ENCODE data around the gene CLEC18A.

The CLEC18A gene

GRCh38 chr16:69917739-69918138 is 33.4 kb upstream of the CLEC18A start:
- Histone ChIP-seq H3K79me2 (no peaks in the 10 kb centered on the region), H3K4me2 (ENCODE audit: low read length) (no peak overlapping the region), H3K27me3 (ENCODE audit: control insufficient read depth, insufficient read depth, low read length) (no peaks in the 10 kb centered on the region), H3K9me3 (ENCODE audit: control insufficient read depth, low read length) (no peaks in the 10 kb centered on the region), H3K4me1 (no peaks in the 10 kb centered on the region), H3K36me3 (ENCODE audit: control insufficient read depth, insufficient read depth, low read length) (no peaks in the 10 kb centered on the region), H2AFZ (no peak overlapping the region), H3K4me3 (ENCODE audit: low read depth, low read length) (no peak overlapping the region), H3K27ac (no peak overlapping the region), H3K9ac (no peak overlapping the region)
- TF ChIP-seq CTCF (IDR thresholded peaks at IDR 0.05), result no peak

GRCh38 chr16:69918241-69918640 is 32.9 kb upstream of the CLEC18A start:
- Histone ChIP-seq H3K9me3 (ENCODE audit: control insufficient read depth, low read length) (no peaks in the 10 kb centered on the region), H3K27me3 (ENCODE audit: control insufficient read depth, insufficient read depth, low read length) (no peaks in the 10 kb centered on the region), H3K4me2 (ENCODE audit: low read length) (no peak overlapping the region), H3K4me1 (no peaks in the 10 kb centered on the region), H2AFZ (no peak overlapping the region), H3K79me2 (no peaks in the 10 kb centered on the region), H3K9ac (no peak overlapping the region), H3K4me3 (ENCODE audit: low read depth, low read length) (no peak overlapping the region), H3K36me3 (ENCODE audit: control insufficient read depth, insufficient read depth, low read length) (no peaks in the 10 kb centered on the region), H3K27ac (no peak overlapping the region)
- TF ChIP-seq CTCF (IDR thresholded peaks at IDR 0.05), result no peak

GRCh38 chr16:69921127-69921526 is 30.0 kb upstream of the CLEC18A start:
- Histone ChIP-seq H3K4me2 (ENCODE audit: low read length) (no peak overlapping the region), H3K36me3 (ENCODE audit: control insufficient read depth, insufficient read depth, low read length) (no peaks in the 10 kb centered on the region), H3K27ac (no peak overlapping the region)

GRCh38 chr16:69922200-69922599 is 28.9 kb upstream of the CLEC18A start:
- Histone ChIP-seq H3K36me3 (ENCODE audit: control insufficient read depth, insufficient read depth, low read length) (no peaks in the 10 kb centered on the region), H3K4me2 (ENCODE audit: low read length) (no peak overlapping the region), H3K4me3 (ENCODE audit: low read depth, low read length) (no peak overlapping the region), H3K79me2 (no peaks in the 10 kb centered on the region), H3K9ac (no peak overlapping the region), H3K27me3 (ENCODE audit: control insufficient read depth, insufficient read depth, low read length) (no peaks in the 10 kb centered on the region), H2AFZ (no peak overlapping the region), H3K4me1 (no peaks in the 10 kb centered on the region), H3K9me3 (ENCODE audit: control insufficient read depth, low read length) (no peaks in the 10 kb centered on the region), H3K27ac (no peak overlapping the region)
- no peak for TF ChIP-seq CTCF (IDR thresholded peaks at IDR 0.05)

More at GRCh38 chr16:69921127-69921526, 30.0 kb upstream of the CLEC18A start:
- H3K4me1 ChIP-seq, result no peaks in the 10 kb centered on the region
- no peak overlapping the region for H2AFZ ChIP-seq
- no peak overlapping the region for H3K4me3 ChIP-seq (ENCODE audit: low read depth, low read length)
- H3K27me3 ChIP-seq (ENCODE audit: control insufficient read depth, insufficient read depth, low read length), result no peaks in the 10 kb centered on the region
- H3K9me3 ChIP-seq (ENCODE audit: control insufficient read depth, low read length), result no peaks in the 10 kb centered on the region
- no peak overlapping the region for H3K9ac ChIP-seq
- H3K79me2 ChIP-seq, result no peaks in the 10 kb centered on the region
- no peak for TF ChIP-seq CTCF (IDR thresholded peaks at IDR 0.05)

GRCh38 chr16:69924041-69924775 is 26.9 kb upstream of the CLEC18A start:
- Histone ChIP-seq H3K27me3 (ENCODE audit: control insufficient read depth, insufficient read depth, low read length) (no peaks in the 10 kb centered on the region), H3K79me2 (no peaks in the 10 kb centered on the region), H2AFZ (no peak overlapping the region), H3K9me3 (ENCODE audit: control insufficient read depth, low read length) (no peaks in the 10 kb centered on the region), H3K4me2 (ENCODE audit: low read length) (no peak overlapping the region), H3K4me1 (no peaks in the 10 kb centered on the region), H3K4me3 (ENCODE audit: low read depth, low read length) (no peak overlapping the region), H3K36me3 (ENCODE audit: control insufficient read depth, insufficient read depth, low read length) (no peaks in the 10 kb centered on the region), H3K27ac (no peak overlapping the region), H3K9ac (no peak overlapping the region)
- no peak for TF ChIP-seq CTCF (IDR thresholded peaks at IDR 0.05)
